ENCODE data around the gene PELI3. TPM values are rescaled to one million over a fixed set of nuclear protein-coding genes. Genes with fewer than 3 reads are reported as not detected.

The PELI3 gene, protein sequence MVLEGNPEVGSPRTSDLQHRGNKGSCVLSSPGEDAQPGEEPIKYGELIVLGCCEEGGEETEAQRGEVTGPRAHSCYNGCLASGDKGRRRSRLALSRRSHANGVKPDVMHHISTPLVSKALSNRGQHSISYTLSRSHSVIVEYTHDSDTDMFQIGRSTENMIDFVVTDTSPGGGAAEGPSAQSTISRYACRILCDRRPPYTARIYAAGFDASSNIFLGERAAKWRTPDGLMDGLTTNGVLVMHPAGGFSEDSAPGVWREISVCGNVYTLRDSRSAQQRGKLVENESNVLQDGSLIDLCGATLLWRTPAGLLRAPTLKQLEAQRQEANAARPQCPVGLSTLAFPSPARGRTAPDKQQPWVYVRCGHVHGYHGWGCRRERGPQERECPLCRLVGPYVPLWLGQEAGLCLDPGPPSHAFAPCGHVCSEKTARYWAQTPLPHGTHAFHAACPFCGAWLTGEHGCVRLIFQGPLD
- total RNA-seq (10 to 100 TPM in 1 of 2 donors, 1 to 10 TPM in 1; 7.5 to 12.9 TPM), polyA plus RNA-seq (ENCODE audit: insufficient read length in 6 of 6) (1 to 10 TPM; 3.9 to 6.6 (median 5.6) TPM)
- long read RNA-seq, donor 1, partial matches to known transcripts: 9 of 9 reads
- long read RNA-seq, donor 1, other reads (novel, unspliced or antisense): 0 of 9 reads
- long read RNA-seq, donor 2, partial matches to known transcripts: 9 of 11 reads
- long read RNA-seq, donor 2, other reads (novel, unspliced or antisense): 0 of 11 reads
- long read RNA-seq, donor 3, partial matches to known transcripts: 5 of 7 reads
- long read RNA-seq, donor 3, other reads (novel, unspliced or antisense): 0 of 7 reads
- long read RNA-seq, donor 4: 0 reads
- long read RNA-seq, donor 5, partial matches to known transcripts: 0 of 7 reads
- long read RNA-seq, donor 5, other reads (novel, unspliced or antisense): 6 of 7 reads
- long read RNA-seq, donor 6: 0 reads
- long read RNA-seq, donor 7, partial matches to known transcripts: 6 of 7 reads
- long read RNA-seq, donor 7, other reads (novel, unspliced or antisense): 0 of 7 reads
- long read RNA-seq, donor 8, partial matches to known transcripts: 9 of 11 reads
- long read RNA-seq, donor 8, other reads (novel, unspliced or antisense): 0 of 11 reads
- long read RNA-seq, donor 9: 0 reads
- long read RNA-seq, donor 10, partial matches to known transcripts: 0 of 3 reads
- long read RNA-seq, donor 10, other reads (novel, unspliced or antisense): 2 of 3 reads
- long read RNA-seq, donor 11, transcript PELI3-202 (7 exons, 2,783 nt): major isoform, 5 of 5 reads
- long read RNA-seq, donor 11, partial matches to known transcripts: 0 of 5 reads
- long read RNA-seq, donor 11, other reads (novel, unspliced or antisense): 0 of 5 reads
- long read RNA-seq, donor 12: 0 reads

- intact Hi-C loops (cut with DNase I): no loop called here
- Histone ChIP-seq H3K4me3 (peak within 1 kb of the TSS; percentile 48 to 63), H3K9me3 (no peaks in the 10 kb centered on the region), H3K4me1 (peaks cover 9 to 22% of the 10 kb centered on the region in 2 donors), H3K36me3 (no peaks in the 10 kb centered on the region), H3K27ac (peak within 1 kb of the TSS; percentile 53 to 61), H3K27me3 (no peaks in the 10 kb centered on the region)
- no peak for TF ChIP-seq CTCF (IDR thresholded peaks at IDR 0.05)
- DNase-seq (peak; percentile 92 to 98 (median 96)), ATAC-seq (peak; percentile 99)
These were observed at the start of gene PELI3 for GRCh38 chr11:66466225-66467033. Gene PELI3 (plus strand): TSS chr11:66466905. CDS start chr11:66468129, 1,224 bp downstream.

GRCh38 chr11:66417000-66417399, 49.7 kb upstream of the PELI3 start:
- intact Hi-C loops (cut with DNase I): no loop called here

GRCh38 chr11:66418168-66418985, 48.3 kb upstream of the PELI3 start:
- Histone ChIP-seq H3K4me1 (peaks cover 0 to 4% of the 10 kb centered on the region in 2 donors), H3K9me3 (no peaks in the 10 kb centered on the region), H3K27me3 (peaks cover 13 to 78% of the 10 kb centered on the region in 2 donors), H3K36me3 (no peaks in the 10 kb centered on the region), H3K4me3 (no peak overlapping the region), H3K27ac (no peak overlapping the region)
- DNase-seq: peak in 3 of 4 donors; percentile 54 to 80 (median 75)
- intact Hi-C loops (cut with DNase I): no loop called here
- no peak for TF ChIP-seq CTCF (IDR thresholded peaks at IDR 0.05)
- peak; percentile 80 for ATAC-seq

More at GRCh38 chr11:66417000-66417399, 49.7 kb upstream of the PELI3 start:
- Histone ChIP-seq H3K4me3 (no peak overlapping the region), H3K27ac (no peak overlapping the region), H3K9me3 (no peaks in the 10 kb centered on the region), H3K27me3 (peaks cover 13 to 91% of the 10 kb centered on the region in 2 donors), H3K36me3 (no peaks in the 10 kb centered on the region), H3K4me1 (peaks cover 0 to 4% of the 10 kb centered on the region in 2 donors)
- no peak for DNase-seq
- no peak for TF ChIP-seq CTCF (IDR thresholded peaks at IDR 0.05)
- ATAC-seq: no peak

DNA sequence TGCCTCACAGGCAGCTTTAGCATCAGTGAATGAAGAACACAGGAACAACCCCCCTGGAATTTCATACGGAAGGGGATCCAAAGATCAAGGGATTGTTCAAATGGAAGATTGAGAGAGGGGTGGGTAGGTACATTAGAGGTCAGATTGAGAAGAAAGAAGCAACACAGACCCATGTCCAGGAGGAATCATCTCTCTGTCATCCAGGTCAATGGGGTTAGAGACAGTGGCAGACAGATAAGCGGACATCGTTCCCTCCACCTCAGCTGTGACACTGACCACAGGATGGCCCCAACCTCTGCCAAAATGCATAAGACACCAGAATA, 47.8 kb upstream of the PELI3 start:
- no peak for ATAC-seq
- intact Hi-C loops (cut with DNase I): no loop called here
- Histone ChIP-seq H3K27me3 (peaks cover 13 to 72% of the 10 kb centered on the region in 2 donors), H3K27ac (no peak overlapping the region), H3K36me3 (no peaks in the 10 kb centered on the region), H3K9me3 (no peaks in the 10 kb centered on the region), H3K4me1 (peaks cover 0 to 4% of the 10 kb centered on the region in 2 donors), H3K4me3 (no peak overlapping the region)
- no peak for DNase-seq
- TF ChIP-seq CTCF (IDR thresholded peaks at IDR 0.05): no peak
